NT2/D1 (cell line): ENCODE results near the gene IGSF6.
"Not testable (repeated sequence)": the region's sequence is repeated elsewhere in the genome, so short reads cannot be mapped to it uniquely, and the experiment has no call there.

Experiments
- SUZ12 ChIP-seq: IDR thresholded peaks from 2 replicates; pipeline ENCODE4 v1.6.1; 2011; ENCODE audit not compliant: insufficient read length, insufficient read depth; ENCODE audit errors: extremely low read depth
- ZNF274 ChIP-seq: IDR thresholded peaks from 2 replicates; pipeline ENCODE4 v1.6.1; 2011; ENCODE audit warnings: mild to moderate bottlenecking, low read depth, low read length

GRCh38 chr16:21605848-21606247 lies 46.6 kb downstream of the IGSF6 start:
- not testable (repeated sequence) for TF ChIP-seq SUZ12, ZNF274
